Measurements from ENCODE around the gene MAP4K3. TPM values are rescaled to one million over a fixed set of nuclear protein-coding genes. Genes with fewer than 3 reads are reported as not detected.

MAP4K3 gene
- total RNA-seq, 1 experiment from 2014 or later = 36.0 TPM

GRCh38 chr2:39405364-39405763 lies 31.7 kb downstream of the MAP4K3 start:
- Mint-ChIP-seq H3K27me3 (ENCODE audit: insufficient read depth, unreplicated experiment) (no peaks in the 10 kb centered on the region), H3K27ac (ENCODE audit: low read depth, unreplicated experiment) (peak overlapping the region; percentile 76), H3K4me1 (ENCODE audit: insufficient read depth, unreplicated experiment) (peaks cover 49% of the 10 kb centered on the region), H3K9me3 (ENCODE audit: unreplicated experiment) (no peaks in the 10 kb centered on the region), H3K4me3 (ENCODE audit: unreplicated experiment) (peak overlapping the region; percentile 13), H3K36me3 (ENCODE audit: insufficient read depth, unreplicated experiment) (no peaks in the 10 kb centered on the region)
- intact Hi-C loops (cut with micrococcal nuclease) = no loop called here
- CTCF ChIA-PET = interaction anchor here (0.7 kb wide), 2 partner anchors 10 to 107 kb away, joined by 3 to 4 read pairs; no protein-coding TSS in a partner anchor
- no TSS peak for BruUV-seq (replicated peaks)
- DNase-seq (ENCODE audit: unreplicated experiment) = peak; percentile 89
- POLR2A ChIA-PET = interaction anchor here (0.7 to 3.2 kb wide), 5 partner anchors 9 to 32 kb away, joined by 3 to 10 read pairs (median 3); partner anchors contain the start of gene MAP4K3
- TF ChIP-seq CTCF (IDR thresholded peaks at IDR 0.05; ENCODE audit: unreplicated experiment) = no peak

- H3K4me1 Mint-ChIP-seq (ENCODE audit: insufficient read depth, unreplicated experiment) = peaks cover 41% of the 10 kb centered on the region
- DNase-seq (ENCODE audit: unreplicated experiment) = no peak
- no peaks in the 10 kb centered on the region for H3K9me3 Mint-ChIP-seq (ENCODE audit: unreplicated experiment)
- no peaks in the 10 kb centered on the region for H3K36me3 Mint-ChIP-seq (ENCODE audit: insufficient read depth, unreplicated experiment)
- H3K4me3 Mint-ChIP-seq (ENCODE audit: unreplicated experiment) = no peak overlapping the region
- TF ChIP-seq CTCF (IDR thresholded peaks at IDR 0.05; ENCODE audit: unreplicated experiment) = no peak
- peak overlapping the region; percentile 86 for H3K27ac Mint-ChIP-seq (ENCODE audit: low read depth, unreplicated experiment)
- ChIA-PET POLR2A (interaction anchor here (3.2 kb wide), 1 partner anchor 23 kb away, joined by 10 read pairs; no protein-coding TSS in a partner anchor), CTCF (interaction anchor here (0.7 kb wide), 1 partner anchor 30 kb away, joined by 4 read pairs; no protein-coding TSS in a partner anchor)
- H3K27me3 Mint-ChIP-seq (ENCODE audit: insufficient read depth, unreplicated experiment) = no peaks in the 10 kb centered on the region
- no TSS peak for BruUV-seq (replicated peaks)
- intact Hi-C loops (cut with micrococcal nuclease) = no loop called here
Measured at GRCh38 chr2:39403311-39403710, 33.8 kb downstream of the MAP4K3 start.

GRCh38 chr2:39401319-39401718 lies 35.8 kb downstream of the MAP4K3 start:
- TF ChIP-seq CTCF (IDR thresholded peaks at IDR 0.05; ENCODE audit: unreplicated experiment) = no peak
- BruUV-seq (replicated peaks) = no TSS peak
- Mint-ChIP-seq H3K36me3 (ENCODE audit: insufficient read depth, unreplicated experiment) (no peaks in the 10 kb centered on the region), H3K9me3 (ENCODE audit: unreplicated experiment) (no peaks in the 10 kb centered on the region), H3K27me3 (ENCODE audit: insufficient read depth, unreplicated experiment) (no peaks in the 10 kb centered on the region), H3K4me1 (ENCODE audit: insufficient read depth, unreplicated experiment) (peaks cover 37% of the 10 kb centered on the region), H3K4me3 (ENCODE audit: unreplicated experiment) (no peak overlapping the region), H3K27ac (ENCODE audit: low read depth, unreplicated experiment) (no peak overlapping the region)
- DNase-seq (ENCODE audit: unreplicated experiment) = no peak
- intact Hi-C loops (cut with micrococcal nuclease) = no loop called here
- CTCF ChIA-PET = interaction anchor here (0.6 to 1.5 kb wide), 2 partner anchors 22 to 291 kb away, joined by 3 to 5 read pairs; no protein-coding TSS in a partner anchor
- POLR2A ChIA-PET = interaction anchor here (1.1 to 1.6 kb wide), 4 partner anchors 8 to 36 kb away, joined by 4 to 6 read pairs (median 5); partner anchors contain the start of gene MAP4K3

- no peak overlapping the region for H3K4me3 Mint-ChIP-seq (ENCODE audit: unreplicated experiment)
- DNase-seq (ENCODE audit: unreplicated experiment) = no peak
- H3K27me3 Mint-ChIP-seq (ENCODE audit: insufficient read depth, unreplicated experiment) = no peaks in the 10 kb centered on the region
- intact Hi-C loops (cut with micrococcal nuclease) = no loop called here
- POLR2A ChIA-PET = interaction anchor here (1.5 to 1.6 kb wide), 2 partner anchors 16 to 31 kb away, joined by 4 to 5 read pairs; no protein-coding TSS in a partner anchor
- no peaks in the 10 kb centered on the region for H3K9me3 Mint-ChIP-seq (ENCODE audit: unreplicated experiment)
- no peak overlapping the region for H3K27ac Mint-ChIP-seq (ENCODE audit: low read depth, unreplicated experiment)
- no TSS peak for BruUV-seq (replicated peaks)
- no peaks in the 10 kb centered on the region for H3K36me3 Mint-ChIP-seq (ENCODE audit: insufficient read depth, unreplicated experiment)
- CTCF ChIA-PET = interaction anchor here (0.5 to 0.7 kb wide), 3 partner anchors 17 to 287 kb away, joined by 3 to 5 read pairs (median 4); no protein-coding TSS in a partner anchor
- H3K4me1 Mint-ChIP-seq (ENCODE audit: insufficient read depth, unreplicated experiment) = peaks cover 37% of the 10 kb centered on the region
- no peak for TF ChIP-seq CTCF (IDR thresholded peaks at IDR 0.05; ENCODE audit: unreplicated experiment)
Measured at GRCh38 chr2:39399570-39399969, 37.5 kb downstream of the MAP4K3 start.

All from MCF 10A (cell line).